ENCODE measurements around the gene GNB2. TPM values are rescaled to one million over a fixed set of nuclear protein-coding genes. Genes with fewer than 3 reads are reported as not detected.

Gene GNB2
- total RNA-seq = 257 and 267 TPM in 2 replicates

DNA sequence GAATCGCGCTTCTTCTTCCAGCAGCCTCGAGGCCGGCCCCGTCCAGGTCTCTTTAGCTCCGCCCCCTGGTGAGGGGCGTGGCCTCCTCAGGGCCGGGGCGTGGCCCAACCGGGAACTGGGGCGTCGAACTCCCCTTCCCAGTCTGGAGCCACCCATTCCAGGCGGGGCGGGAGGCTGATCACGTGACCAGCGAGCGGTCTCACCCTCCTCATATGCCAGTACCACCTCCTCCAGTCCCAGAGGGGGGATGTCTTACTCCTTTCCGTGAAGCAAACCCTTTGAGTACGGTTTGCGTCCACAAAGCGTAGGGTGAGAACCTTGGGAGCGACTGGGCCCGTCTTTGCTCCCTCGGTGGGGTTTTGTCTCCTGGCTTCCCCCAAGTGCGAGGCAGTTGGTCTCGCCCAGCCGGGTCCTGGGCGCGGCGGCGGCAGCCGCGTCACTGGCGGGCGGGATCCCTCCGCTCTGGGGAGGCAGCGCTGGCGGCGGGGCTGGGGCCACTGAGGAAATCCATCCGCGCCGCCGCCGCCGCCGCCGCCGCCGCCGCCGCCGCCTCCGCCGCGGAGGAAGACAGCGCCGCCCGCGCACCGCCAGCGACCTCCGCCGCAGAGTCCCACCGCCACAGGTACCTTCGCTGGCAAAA, at the start of gene GNB2:
GNB2 (plus strand) TSS at position 439 of the 640 bp plus-strand sequence. CDS start 2,526 bp downstream, outside the sequence.

DNA sequence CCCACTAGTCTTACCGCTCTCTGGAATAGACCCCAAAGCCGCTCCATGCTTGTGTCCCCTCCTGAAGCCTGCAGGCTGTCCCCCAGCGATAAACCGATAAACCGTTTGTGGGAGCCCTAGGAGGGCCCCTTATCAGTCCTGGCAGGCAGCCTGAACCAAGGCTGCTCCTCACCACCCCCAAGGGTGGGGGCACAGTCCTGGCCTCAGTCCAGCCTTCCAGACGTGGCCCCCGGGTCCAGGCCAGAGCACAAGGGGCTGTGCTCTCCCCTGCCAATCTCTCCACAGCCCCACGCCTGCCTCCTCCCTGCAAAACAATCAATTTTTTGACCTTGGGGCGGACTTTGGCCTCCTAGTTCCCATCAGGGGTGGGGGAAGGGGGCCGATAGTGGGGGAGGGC, 32.1 kb upstream of the GNB2 start, which contains the start of gene TFR2:
TFR2 (minus strand) TSS at position 90 of the 397 bp plus-strand sequence; CDS start at position 47, 43 bp downstream.

GRCh38 chr7:100655908-100656674, 17.4 kb upstream of the GNB2 start, which contains the start of gene ACTL6B:
Gene ACTL6B, minus strand, starts transcription at chr7:100656448. Its CDS starts 94 bp downstream, at chr7:100656354.

GRCh38 chr7:100694098-100694745, 20.7 kb downstream of the GNB2 start, which contains the start of gene GIGYF1:
Gene GIGYF1, minus strand, starts transcription at chr7:100694250. Its CDS starts 6,012 bp downstream, at chr7:100688238.

GRCh38 chr7:100705753-100706671, 32.5 kb downstream of the GNB2 start, which contains the start of gene POP7:
Gene POP7, plus strand, starts transcription at chr7:100706121. Its CDS starts 710 bp downstream, at chr7:100706831.

GRCh38 chr7:100720279-100720670, 46.7 kb downstream of the GNB2 start, which contains the start of gene EPO:
Gene EPO, plus strand, starts transcription at chr7:100720468. Its CDS starts 513 bp downstream, at chr7:100720981.

Other genes starting within 250 kb of the GNB2 start
- 0.86 and 2.2 TPM in 2 replicates for gene ZCWPW1, start 245.0 kb upstream of the GNB2 start, total RNA-seq
- gene MEPCE, start 243.9 kb upstream of the GNB2 start, total RNA-seq = 21.2 and 23.7 TPM in 2 replicates
- gene PPP1R35, start 237.2 kb upstream of the GNB2 start, total RNA-seq = 46.5 and 70.1 TPM in 2 replicates
- gene SPACDR, start 209.5 kb upstream of the GNB2 start, total RNA-seq = not detected in 2 replicates
- 33.3 and 36.0 TPM in 2 replicates for gene TSC22D4, start 194.5 kb upstream of the GNB2 start, total RNA-seq
- gene NYAP1, start 189.8 kb upstream of the GNB2 start, total RNA-seq = 4.3 and 4.8 TPM in 2 replicates
- 4.5 and 13.3 TPM in 2 replicates for gene AGFG2, start 134.5 kb upstream of the GNB2 start, total RNA-seq
- gene SAP25, start 99.8 kb upstream of the GNB2 start, total RNA-seq = not detected in 2 replicates
- 21.2 and 26.6 TPM in 2 replicates for gene LRCH4, start 87.6 kb upstream of the GNB2 start, total RNA-seq
- 0.65 and 0.70 TPM in 2 replicates for gene FBXO24, start 87.4 kb upstream of the GNB2 start, total RNA-seq
- 1.5 and 5.0 TPM in 2 replicates for gene PCOLCE, start 71.4 kb upstream of the GNB2 start, total RNA-seq
- 12.3 and 13.0 TPM in 2 replicates for gene MOSPD3, start 61.2 kb upstream of the GNB2 start, total RNA-seq
- 0.11 and 0.39 TPM in 2 replicates for gene TFR2, start 32.2 kb upstream of the GNB2 start, total RNA-seq
- gene ACTL6B, start 17.3 kb upstream of the GNB2 start, total RNA-seq = not detected in 2 replicates
- 7.9 and 9.4 TPM in 2 replicates for gene GIGYF1, start 20.5 kb downstream of the GNB2 start, total RNA-seq
- gene POP7, start 32.4 kb downstream of the GNB2 start, total RNA-seq = 40.1 and 58.6 TPM in 2 replicates
- not detected in 2 replicates for gene EPO, start 46.7 kb downstream of the GNB2 start, total RNA-seq
- gene ZAN, start 59.9 kb downstream of the GNB2 start, total RNA-seq = under 0.01 TPM in 1 of 2 replicates, not detected in the other
- 81.7 and 95.8 TPM in 2 replicates for gene EPHB4, start 153.8 kb downstream of the GNB2 start, total RNA-seq
- gene SLC12A9, start 179.0 kb downstream of the GNB2 start, total RNA-seq = 16.4 and 18.4 TPM in 2 replicates
- 151 and 191 TPM in 2 replicates for gene TRIP6, start 193.6 kb downstream of the GNB2 start, total RNA-seq
- 44.3 and 90.3 TPM in 2 replicates for gene SRRT, start 201.4 kb downstream of the GNB2 start, total RNA-seq
- 3.0 and 6.3 TPM in 2 replicates for gene UFSP1, start 216.0 kb downstream of the GNB2 start, total RNA-seq
- gene ACHE, start 222.1 kb downstream of the GNB2 start, total RNA-seq = 0.31 TPM in 1 of 2 replicates, not detected in the other

Measured in hair follicular keratinocyte (primary cell).